Adrenal gland (tissue), 12 donors: ENCODE data around the gene TSHR. TPM values are rescaled to one million over a fixed set of nuclear protein-coding genes. Genes with fewer than 3 reads are reported as not detected.

Experiments used
- DNase-seq, 7 donors: peaks; one replicate each; pipeline ENCODE4 v3.0.0-alpha.2; 2019 to 2020
- H3K27ac ChIP-seq, 5 donors: fragments of 200-600 bp; sonication (generic) in 4 of 5; 1 replicate in 3 of 5; 2 replicates in 2 of 5; pipeline versions ENCODE4 v1.5.1 to v1.8.0; 2016 to 2020; ENCODE audit warnings: mild to moderate bottlenecking in 1 of 5
- H3K27me3 ChIP-seq: fragments of 200-600 bp; 2 replicates; pipeline ENCODE4 v1.8.0; 2021
- H3K36me3 ChIP-seq, 2 donors: fragments of 200-600 bp; replicated peaks in 1 of 2; 1 replicate in 1 of 2; 2 replicates in 1 of 2; pipeline versions ENCODE4 v1.5.1 to v1.8.0; 2018 to 2022
- H3K4me1 ChIP-seq, 2 donors: fragments of 200-600 bp; replicated peaks in 1 of 2; 1 replicate in 1 of 2; 2 replicates in 1 of 2; pipeline versions ENCODE4 v1.5.1 to v1.8.0; 2018 to 2021
- H3K4me3 ChIP-seq, 4 donors: fragments of 200-600 bp; sonication (generic) in 3 of 4; one replicate each; pipeline ENCODE4 v1.5.1; 2016 to 2018
- H3K9me3 ChIP-seq, 3 donors: fragments of 200-600 bp; sonication (generic) in 1 of 3; replicated peaks in 1 of 3; 1 replicate in 2 of 3; 2 replicates in 1 of 3; pipeline versions ENCODE4 v1.5.1 to v1.8.0; 2016 to 2021
- POLR2A ChIP-seq, 2 donors: fragments of 450-650 bp; IDR thresholded peaks; one replicate each; pipeline ENCODE4 v1.6.1; 2017; ENCODE audit warnings: antibody characterized with exemption in 2 of 2, mild to moderate bottlenecking in 2 of 2, moderate library complexity in 1 of 2
- WGBS, 4 donors: extraction: QIAGEN DNeasy Blood & Tissue Kit in 2 of 4; methylation state at CpG; one replicate each; pipeline versions ENCODE4 v1.1.5 to v1.1.7; 2013 to 2017; 5-methylcytosine and 5-hydroxymethylcytosine counted together
- intact Hi-C, 2 donors: fragments of 100-400 bp; cut with DNase I; formaldehyde crosslinking; loops; one replicate each; pipeline versions ENCODE4 v1.14.1 to v1.15.0; 2022 to 2023
- polyA plus RNA-seq, 3 donors: library from polyadenylated mRNA; stranded (reverse); fragments of 200-250 nt in 2 of 3; fragments of 350-450 nt in 1 of 3; fragmentation: Illumina TruSeq in 1 of 3; extraction: RNeasy Lipid Tissue Mini Kit (QIAGEN cat#74804) in 1 of 3; gene quantifications; one replicate each; pipeline ENCODE4 v1.2.3, GENCODE V29; 2013 to 2014
- total RNA-seq, 9 donors: library from RNA; depleted of rRNA in 4 of 9; stranded (reverse); fragments of >200 nt in 4 of 9; fragments of 120-200 nt in 1 of 9; fragmentation: NEBNext Ultra II Directional in 1 of 9; extraction: Animal tissue kit (Norgen Biotek cat#: 25700) in 1 of 9; gene quantifications; one replicate each; pipeline versions ENCODE4 v1.1.0 to v1.2.4, GENCODE V29; 2013 to 2023
- TF ChIP-seq, protein P1 (sequence below), 6 experiments: fragments of 450-650 bp in 4 of 6; fragments of 200-600 bp in 2 of 6; sonication (generic) in 1 of 6; IDR thresholded peaks; 1 replicate in 5 of 6; 2 replicates in 1 of 6; pipeline versions ENCODE4 v1.5.1 to v1.8.0; 2016 to 2021; ENCODE audit warnings: antibody characterized with exemption in 6 of 6, mild to moderate bottlenecking in 2 of 6, moderate library complexity in 1 of 6
- donor health status: healthy with polysubstance abuse.
- donor health status: Bipolar disorder and iron deficiency.
- donor health status: DM: yes; HTN: yes; CAD: no.
- donor health status: DM: no; HTN: no; CAD: no.
- donor health status: DM: no; HTN: no; CAD: no.
- donor health status: DM: yes; HTN: yes; CAD: no.

Gene TSHR
- total and polyA plus RNA-seq, 12 donors, result 0.06 to 5.8 (median 0.68) TPM

DNA sequence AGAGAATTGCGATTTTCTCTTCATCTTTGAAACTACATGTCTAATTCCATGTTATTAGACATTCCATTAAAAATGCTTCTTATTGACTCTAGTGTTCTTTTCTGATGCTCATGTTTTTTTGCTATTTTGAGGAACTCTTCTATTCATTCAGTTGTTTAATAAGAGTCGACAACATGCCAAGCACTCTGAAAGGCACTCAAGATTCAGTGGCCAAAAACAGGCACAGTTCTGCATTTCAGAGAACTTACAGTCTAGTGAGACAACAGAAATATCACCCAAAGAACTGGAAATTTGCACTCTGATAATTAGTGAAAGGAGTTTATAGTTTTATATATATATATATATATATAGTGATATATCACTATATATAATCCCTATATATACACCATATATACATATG lies 111.7 kb downstream of the TSHR start:
- H3K27ac ChIP-seq, result no peak overlapping the region
- H3K9me3 ChIP-seq, result no peaks in the 10 kb centered on the region
- 79 to 96% (median 86%) methylated on average over 2 of the region's 2 CpGs for WGBS, 4 donors
- H3K4me3 ChIP-seq, result no peak overlapping the region
- DNase-seq, result no peak
- TF ChIP-seq, protein P1, sequence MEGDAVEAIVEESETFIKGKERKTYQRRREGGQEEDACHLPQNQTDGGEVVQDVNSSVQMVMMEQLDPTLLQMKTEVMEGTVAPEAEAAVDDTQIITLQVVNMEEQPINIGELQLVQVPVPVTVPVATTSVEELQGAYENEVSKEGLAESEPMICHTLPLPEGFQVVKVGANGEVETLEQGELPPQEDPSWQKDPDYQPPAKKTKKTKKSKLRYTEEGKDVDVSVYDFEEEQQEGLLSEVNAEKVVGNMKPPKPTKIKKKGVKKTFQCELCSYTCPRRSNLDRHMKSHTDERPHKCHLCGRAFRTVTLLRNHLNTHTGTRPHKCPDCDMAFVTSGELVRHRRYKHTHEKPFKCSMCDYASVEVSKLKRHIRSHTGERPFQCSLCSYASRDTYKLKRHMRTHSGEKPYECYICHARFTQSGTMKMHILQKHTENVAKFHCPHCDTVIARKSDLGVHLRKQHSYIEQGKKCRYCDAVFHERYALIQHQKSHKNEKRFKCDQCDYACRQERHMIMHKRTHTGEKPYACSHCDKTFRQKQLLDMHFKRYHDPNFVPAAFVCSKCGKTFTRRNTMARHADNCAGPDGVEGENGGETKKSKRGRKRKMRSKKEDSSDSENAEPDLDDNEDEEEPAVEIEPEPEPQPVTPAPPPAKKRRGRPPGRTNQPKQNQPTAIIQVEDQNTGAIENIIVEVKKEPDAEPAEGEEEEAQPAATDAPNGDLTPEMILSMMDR (IDR thresholded peaks at IDR 0.05), result no peak
- TF ChIP-seq POLR2A (IDR thresholded peaks at IDR 0.05), result no peak
- H3K27me3 ChIP-seq, result no peaks in the 10 kb centered on the region
- intact Hi-C loops, result no loop called here
- no peaks in the 10 kb centered on the region for H3K4me1 ChIP-seq
- no peaks in the 10 kb centered on the region for H3K36me3 ChIP-seq

DNA sequence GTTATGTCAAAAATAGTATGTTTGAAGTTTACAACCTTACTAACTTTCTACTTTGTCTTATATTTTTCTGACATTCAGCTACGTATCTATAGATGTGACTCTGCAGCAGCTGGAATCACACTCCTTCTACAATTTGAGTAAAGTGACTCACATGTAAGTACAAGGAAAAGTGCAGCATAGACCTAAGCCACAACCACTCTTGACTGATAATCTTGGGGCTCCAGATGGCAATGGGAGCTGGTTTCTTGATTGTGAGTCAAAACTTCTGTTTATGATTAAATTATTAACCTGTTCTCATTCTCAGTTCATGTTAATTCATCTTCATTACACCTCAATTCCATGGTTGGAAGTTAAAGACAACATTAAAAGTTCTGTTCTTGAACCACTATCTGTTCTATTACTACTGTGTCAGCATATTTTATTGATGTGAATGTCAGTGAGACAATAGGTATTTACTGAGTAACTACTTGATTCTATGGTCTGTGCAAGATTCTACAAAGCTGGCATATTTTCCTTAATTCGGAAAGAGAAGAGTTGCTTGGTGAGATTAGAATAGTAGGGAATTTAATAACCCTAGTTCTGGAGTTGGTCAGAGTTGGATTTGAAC lies 112.9 kb downstream of the TSHR start:
- 86 to 90% (median 87%) methylated on average over 2 of the region's 2 CpGs for WGBS, 4 donors
- H3K4me1 ChIP-seq, result no peaks in the 10 kb centered on the region
- intact Hi-C loops, result no loop called here
- TF ChIP-seq, protein P1 (IDR thresholded peaks at IDR 0.05), result no peak
- no peak for TF ChIP-seq POLR2A (IDR thresholded peaks at IDR 0.05)
- no peak overlapping the region for H3K27ac ChIP-seq
- no peak for DNase-seq
- H3K36me3 ChIP-seq, result no peaks in the 10 kb centered on the region
- H3K4me3 ChIP-seq, result no peak overlapping the region
- no peaks in the 10 kb centered on the region for H3K27me3 ChIP-seq
- H3K9me3 ChIP-seq, result no peaks in the 10 kb centered on the region

DNA sequence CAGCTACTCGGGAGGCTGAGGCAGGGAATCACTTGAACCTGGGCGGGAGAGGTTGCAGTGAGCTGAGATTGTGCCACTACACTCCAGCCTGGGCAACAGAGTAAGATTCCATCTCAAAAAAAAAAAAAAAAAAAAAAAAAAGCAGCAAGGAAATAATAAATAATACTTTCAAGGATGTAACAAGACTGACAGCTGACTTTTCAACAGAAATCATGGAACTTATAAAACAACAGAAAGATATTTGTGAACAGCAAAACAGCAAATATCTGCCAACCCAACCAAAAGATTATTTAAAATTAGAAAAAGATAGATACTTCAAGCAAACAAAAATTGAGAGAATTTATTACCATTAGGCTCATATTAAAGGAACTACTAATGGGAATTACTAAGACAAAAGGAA lies 115.1 kb downstream of the TSHR start:
- TF ChIP-seq POLR2A (IDR thresholded peaks at IDR 0.05), result no peak
- TF ChIP-seq, protein P1 (IDR thresholded peaks at IDR 0.05), result no peak
- Histone ChIP-seq H3K36me3 (no peaks in the 10 kb centered on the region), H3K9me3 (no peaks in the 10 kb centered on the region), H3K27me3 (no peaks in the 10 kb centered on the region), H3K4me1 (no peaks in the 10 kb centered on the region), H3K27ac (no peak overlapping the region), H3K4me3 (no peak overlapping the region)
- DNase-seq, result no peak
- intact Hi-C loops, result no loop called here
- WGBS, 4 donors, result 81 to 95% (median 88%) methylated on average over 2 of the region's 2 CpGs

DNA sequence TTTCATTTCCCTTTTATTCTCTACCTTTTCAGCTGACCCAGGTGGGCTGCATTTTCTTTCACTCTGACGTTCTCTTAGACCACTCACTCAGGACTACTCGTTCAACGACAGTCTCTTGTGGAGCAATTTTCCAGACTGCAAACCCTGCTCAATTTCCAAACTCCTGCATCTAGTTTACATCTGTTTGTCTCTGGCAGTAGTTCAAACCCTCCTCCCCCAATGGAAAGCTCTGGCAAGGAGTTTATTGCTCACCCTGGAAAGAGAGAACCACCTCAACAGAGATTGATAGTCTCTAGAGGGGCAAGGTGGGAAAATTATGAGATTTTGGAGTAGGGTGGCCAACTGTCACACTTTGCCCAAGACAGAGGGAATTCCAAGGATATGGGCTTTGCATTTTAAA lies 130.2 kb downstream of the TSHR start:
- H3K27ac ChIP-seq, result no peak overlapping the region
- no peak for TF ChIP-seq POLR2A (IDR thresholded peaks at IDR 0.05)
- TF ChIP-seq, protein P1 (IDR thresholded peaks at IDR 0.05), result no peak
- DNase-seq, result no peak
- no peak overlapping the region for H3K4me3 ChIP-seq
- no peaks in the 10 kb centered on the region for H3K4me1 ChIP-seq
- H3K9me3 ChIP-seq, result no peaks in the 10 kb centered on the region
- H3K36me3 ChIP-seq, result no peaks in the 10 kb centered on the region
- no peaks in the 10 kb centered on the region for H3K27me3 ChIP-seq
- 77 to 84% (median 80%) methylated on average over 3 of the region's 3 CpGs for WGBS, 4 donors
- intact Hi-C loops, result no loop called here
